Sigmoid colon (tissue), 7 donors: ENCODE results near the gene CLEC3B. TPM values are rescaled to one million over a fixed set of nuclear protein-coding genes. Genes with fewer than 3 reads are reported as not detected.
A peak's percentile ranks its signal among the peaks of the same experiment; 100 is the strongest.

Source experiments
- DNase-seq: peaks from one replicate; pipeline ENCODE4 v3.0.0-alpha.2; 2019
- H3K27ac ChIP-seq, 4 donors: fragments of 200-600 bp; sonication (generic); one replicate each; pipeline ENCODE4 v1.5.1; 2016 to 2019; ENCODE audit warnings: mild to moderate bottlenecking in 1 of 4
- H3K27me3 ChIP-seq, 3 donors: fragments of 200-600 bp; sonication (generic); one replicate each; pipeline ENCODE4 v1.5.1; 2019; ENCODE audit warnings: mild to moderate bottlenecking in 1 of 3
- H3K36me3 ChIP-seq, 4 donors: fragments of 200-600 bp; sonication (generic); one replicate each; pipeline ENCODE4 v1.5.1; 2016 to 2019
- H3K4me1 ChIP-seq, 4 donors: fragments of 200-600 bp; sonication (generic); one replicate each; pipeline ENCODE4 v1.5.1; 2017 to 2019
- H3K4me3 ChIP-seq, 4 donors: fragments of 200-600 bp; sonication (generic); one replicate each; pipeline ENCODE4 v1.5.1; 2017 to 2019; ENCODE audit warnings: mild to moderate bottlenecking in 2 of 4, moderate library complexity in 1 of 4
- H3K9me3 ChIP-seq, 4 donors: fragments of 200-600 bp in 3 of 4; sonication (generic) in 3 of 4; one replicate each; pipeline versions ENCODE4 v1.5.1 to v1.6.1; 2013 to 2019
- CTCF ChIP-seq, 4 experiments: fragments of 450-650 bp in 3 of 4; fragments of 200-600 bp in 1 of 4; IDR thresholded peaks; one replicate each; pipeline ENCODE4 v1.5.1; 2016 to 2019; ENCODE audit warnings: antibody characterized with exemption in 4 of 4, mild to moderate bottlenecking in 3 of 4, moderate library complexity in 2 of 4
- EP300 ChIP-seq, 4 donors: sonication (generic); formaldehyde crosslinking; IDR thresholded peaks; one replicate each; pipeline ENCODE4 v1.6.1; 2017; ENCODE audit warnings: antibody characterized with exemption in 4 of 4
- POLR2A ChIP-seq, 2 donors: fragments of 450-650 bp; IDR thresholded peaks; one replicate each; pipeline ENCODE4 v1.6.1; 2016; ENCODE audit warnings: antibody characterized with exemption in 2 of 2, mild to moderate bottlenecking in 2 of 2, moderate library complexity in 2 of 2
- POLR2AphosphoS5 ChIP-seq, 4 donors: sonication (generic); formaldehyde crosslinking; IDR thresholded peaks; one replicate each; pipeline ENCODE4 v1.6.1; 2017; ENCODE audit warnings: antibody characterized with exemption in 4 of 4
- WGBS, 2 donors: extraction: QIAGEN DNeasy Blood & Tissue Kit; methylation state at CpG; one replicate each; pipeline ENCODE4 v1.1.7; 2013; 5-methylcytosine and 5-hydroxymethylcytosine counted together
- intact Hi-C: fragments of 100-400 bp; cut with DNase I; formaldehyde crosslinking; loops from one replicate; pipeline ENCODE4 v1.15.1; 2023
- polyA plus RNA-seq, 3 donors: library from polyadenylated mRNA; stranded (reverse); fragments of 200-250 nt; gene quantifications; one replicate each; pipeline ENCODE4 v1.2.3, GENCODE V29; 2013
- total RNA-seq, 4 donors: library from RNA; depleted of rRNA; stranded (reverse); fragments of >200 nt; gene quantifications; one replicate each; pipeline ENCODE4 v1.1.0, GENCODE V29; 2016
- donor health status: healthy with polysubstance abuse.
- donor health status: Bipolar disorder and iron deficiency.
- donor health status: healthy.

The CLEC3B gene
- total and polyA plus RNA-seq, 7 donors: 8.8 to 97.2 (median 35.3) TPM

DNA sequence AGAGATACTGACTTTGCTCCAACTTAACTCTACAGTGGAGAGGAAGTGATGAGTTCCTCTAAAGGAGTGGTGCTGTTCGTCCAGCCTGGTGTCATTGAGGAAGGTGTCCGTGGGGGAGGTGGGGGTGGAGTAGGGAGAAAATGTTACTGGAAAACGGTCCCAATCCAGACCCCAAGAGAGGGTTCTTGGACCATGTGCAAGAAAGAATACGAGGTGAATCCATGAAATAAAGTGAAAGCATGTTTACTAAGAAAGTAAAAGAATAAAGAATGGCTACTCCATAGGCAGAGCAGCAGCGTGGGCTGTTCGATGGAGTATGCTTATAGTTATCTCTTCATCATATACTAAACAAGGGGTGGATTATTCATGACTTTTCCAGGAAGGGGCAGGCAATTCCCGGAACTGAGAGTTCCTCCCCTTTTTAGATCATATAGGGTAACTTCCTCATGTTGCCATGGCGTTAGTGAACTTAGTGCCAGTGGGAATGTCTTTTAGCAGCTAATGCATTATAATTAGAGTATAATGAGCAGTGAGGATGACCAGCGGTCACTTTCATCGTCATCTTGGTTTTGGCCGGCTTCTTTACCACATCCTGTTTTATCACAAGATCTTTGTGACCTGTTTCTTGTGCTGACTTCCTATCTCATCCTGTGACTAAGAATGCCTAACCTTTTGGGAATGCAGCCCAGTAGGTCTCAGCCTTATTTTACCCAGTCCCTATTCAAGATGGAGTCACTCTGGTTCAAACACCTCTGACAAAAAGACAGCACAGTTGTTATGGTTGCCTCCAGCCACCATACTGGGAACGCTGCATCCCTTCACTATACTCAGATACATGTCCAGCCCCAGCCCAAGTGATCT is 38.6 kb downstream of the CLEC3B start:
- H3K4me3 ChIP-seq: no peak overlapping the region
- no peak for DNase-seq
- TF ChIP-seq EP300 (IDR thresholded peaks at IDR 0.05) (no peak), CTCF (IDR thresholded peaks at IDR 0.05) (no peak), POLR2A (IDR thresholded peaks at IDR 0.05) (no peak), POLR2AphosphoS5 (IDR thresholded peaks at IDR 0.05) (no peak)
- H3K36me3 ChIP-seq: no peaks in the 10 kb centered on the region
- H3K4me1 ChIP-seq: peaks cover 0 to 3% (median 0%) of the 10 kb centered on the region in 4 donors
- intact Hi-C loops: no loop called here
- 39 to 66% methylated on average over 12 of the region's 12 CpGs for WGBS, 2 donors
- H3K9me3 ChIP-seq: no peaks in the 10 kb centered on the region
- no peaks in the 10 kb centered on the region for H3K27me3 ChIP-seq
- H3K27ac ChIP-seq: peak overlapping the region in 2 of 4 donors; percentile 43 to 51

DNA sequence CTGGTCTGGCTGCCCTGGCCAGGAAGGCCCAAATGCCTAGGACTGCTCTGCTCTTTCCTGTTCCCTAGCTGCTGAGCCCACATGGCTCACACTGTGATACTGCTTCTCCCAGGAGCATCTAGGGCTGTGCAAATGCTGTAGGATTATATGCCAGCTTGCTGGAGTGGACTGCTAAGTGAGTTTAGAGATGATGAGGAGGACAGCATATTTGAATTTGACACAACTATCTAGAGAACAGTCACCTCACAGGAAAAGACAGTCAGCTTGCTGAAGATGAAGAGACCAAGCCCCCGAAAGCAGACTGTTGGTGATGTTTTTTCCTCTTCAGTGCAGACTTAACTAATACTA is 39.2 kb downstream of the CLEC3B start:
- TF ChIP-seq EP300 (IDR thresholded peaks at IDR 0.05) (no peak), POLR2AphosphoS5 (IDR thresholded peaks at IDR 0.05) (no peak), POLR2A (IDR thresholded peaks at IDR 0.05) (no peak), CTCF (IDR thresholded peaks at IDR 0.05) (no peak)
- Histone ChIP-seq H3K4me1 (peaks cover 0 to 3% (median 0%) of the 10 kb centered on the region in 4 donors), H3K4me3 (no peak overlapping the region), H3K9me3 (no peaks in the 10 kb centered on the region), H3K27me3 (no peaks in the 10 kb centered on the region), H3K36me3 (no peaks in the 10 kb centered on the region), H3K27ac (peak overlapping the region in 2 of 4 donors; percentile 43 to 51)
- intact Hi-C loops: no loop called here
- 92 to 98% methylated on average over 1 of the region's 1 CpG for WGBS, 2 donors
- no peak for DNase-seq

GRCh38 chr3:45066109-45066801 is 40.2 kb downstream of the CLEC3B start:
- no peak for DNase-seq

DNA sequence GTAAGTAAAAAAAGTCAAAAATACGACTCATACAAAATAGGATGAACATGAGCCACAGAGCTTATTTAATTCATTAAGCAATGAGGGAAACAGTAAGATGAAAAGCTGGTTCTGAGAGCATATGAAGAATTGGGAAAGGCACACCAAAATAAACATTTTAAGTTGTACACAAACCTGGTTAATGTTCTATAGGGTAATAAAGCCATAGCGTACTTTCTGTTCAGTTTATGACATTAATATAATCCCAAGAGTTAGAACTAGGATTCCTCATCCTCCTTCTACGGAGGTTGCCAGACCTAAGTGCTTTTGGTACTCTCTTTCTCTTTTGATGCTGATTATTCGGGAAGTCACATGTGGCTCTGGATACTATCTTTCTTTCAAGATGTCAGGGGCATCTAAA is 41.4 kb downstream of the CLEC3B start:
- Histone ChIP-seq H3K9me3 (no peaks in the 10 kb centered on the region), H3K4me1 (peaks cover 0 to 3% (median 0%) of the 10 kb centered on the region in 4 donors), H3K27me3 (no peaks in the 10 kb centered on the region), H3K4me3 (no peak overlapping the region), H3K27ac (no peak overlapping the region), H3K36me3 (no peaks in the 10 kb centered on the region)
- WGBS, 2 donors: 19 to 67% methylated on average over 3 of the region's 4 CpGs
- no peak for DNase-seq
- TF ChIP-seq CTCF (IDR thresholded peaks at IDR 0.05): no peak
- TF ChIP-seq POLR2A (IDR thresholded peaks at IDR 0.05): no peak
- no peak for TF ChIP-seq EP300 (IDR thresholded peaks at IDR 0.05)
- no peak for TF ChIP-seq POLR2AphosphoS5 (IDR thresholded peaks at IDR 0.05)
- intact Hi-C loops: no loop called here

More at GRCh38 chr3:45066109-45066801, 40.2 kb downstream of the CLEC3B start:
- H3K27ac ChIP-seq: no peak overlapping the region
- 42 to 77% methylated on average over 3 of the region's 3 CpGs for WGBS, 2 donors
- no peaks in the 10 kb centered on the region for H3K27me3 ChIP-seq
- TF ChIP-seq POLR2A (IDR thresholded peaks at IDR 0.05): no peak
- TF ChIP-seq POLR2AphosphoS5 (IDR thresholded peaks at IDR 0.05): no peak
- no peak for TF ChIP-seq CTCF (IDR thresholded peaks at IDR 0.05)
- TF ChIP-seq EP300 (IDR thresholded peaks at IDR 0.05): no peak
- H3K4me1 ChIP-seq: peaks cover 0 to 3% (median 0%) of the 10 kb centered on the region in 4 donors
- no peaks in the 10 kb centered on the region for H3K9me3 ChIP-seq
- intact Hi-C loops: no loop called here
- H3K36me3 ChIP-seq: no peaks in the 10 kb centered on the region
- H3K4me3 ChIP-seq: no peak overlapping the region
